Upper lobe of left lung (tissue), 4 donors: ENCODE results near the gene RIT2.

Experiments
- EP300 ChIP-seq, 4 donors: sonication (generic); formaldehyde crosslinking; IDR thresholded peaks; one replicate each; pipeline ENCODE4 v1.5.1; 2017; ENCODE audit warnings: antibody characterized with exemption in 4 of 4, control low read depth in 2 of 4
- POLR2A ChIP-seq, 4 donors: fragments of 450-650 bp; IDR thresholded peaks; one replicate each; pipeline ENCODE4 v1.5.1; 2016 to 2017; ENCODE audit warnings: antibody characterized with exemption in 4 of 4, mild to moderate bottlenecking in 2 of 4
- POLR2AphosphoS5 ChIP-seq, 2 donors: sonication (generic); formaldehyde crosslinking; IDR thresholded peaks; one replicate each; pipeline ENCODE4 v1.5.1; 2017; ENCODE audit warnings: antibody characterized with exemption in 2 of 2
- TF ChIP-seq, protein P1 (sequence below), 6 experiments: fragments of 450-650 bp in 4 of 6; fragments of 200-600 bp in 2 of 6; sonication (generic) in 2 of 6; IDR thresholded peaks; one replicate each; pipeline ENCODE4 v1.5.1; 2016 to 2019; ENCODE audit warnings: antibody characterized with exemption in 6 of 6

DNA sequence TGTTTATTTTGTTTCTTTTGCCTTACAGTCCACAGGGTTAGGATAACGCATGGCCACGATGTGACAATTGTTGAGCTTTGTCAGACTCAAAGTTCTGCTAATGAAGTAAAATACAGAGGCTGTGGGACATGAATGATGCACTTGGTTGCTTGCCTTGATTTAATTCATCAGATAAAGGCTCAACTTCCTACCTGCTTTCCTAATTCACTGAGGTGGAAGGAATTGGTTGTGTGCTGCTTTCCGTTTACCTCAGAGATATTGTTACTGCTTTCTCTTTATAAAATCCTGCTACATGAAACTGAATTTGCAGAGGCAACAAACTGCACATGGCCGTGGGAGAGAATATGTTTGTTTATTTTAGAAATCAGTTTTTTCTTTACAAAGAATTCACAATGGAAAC, 6.6 kb downstream of the RIT2 start:
- TF ChIP-seq EP300 (IDR thresholded peaks at IDR 0.05) (no peak), POLR2A (IDR thresholded peaks at IDR 0.05) (no peak), POLR2AphosphoS5 (IDR thresholded peaks at IDR 0.05) (no peak)
- TF ChIP-seq, protein P1, sequence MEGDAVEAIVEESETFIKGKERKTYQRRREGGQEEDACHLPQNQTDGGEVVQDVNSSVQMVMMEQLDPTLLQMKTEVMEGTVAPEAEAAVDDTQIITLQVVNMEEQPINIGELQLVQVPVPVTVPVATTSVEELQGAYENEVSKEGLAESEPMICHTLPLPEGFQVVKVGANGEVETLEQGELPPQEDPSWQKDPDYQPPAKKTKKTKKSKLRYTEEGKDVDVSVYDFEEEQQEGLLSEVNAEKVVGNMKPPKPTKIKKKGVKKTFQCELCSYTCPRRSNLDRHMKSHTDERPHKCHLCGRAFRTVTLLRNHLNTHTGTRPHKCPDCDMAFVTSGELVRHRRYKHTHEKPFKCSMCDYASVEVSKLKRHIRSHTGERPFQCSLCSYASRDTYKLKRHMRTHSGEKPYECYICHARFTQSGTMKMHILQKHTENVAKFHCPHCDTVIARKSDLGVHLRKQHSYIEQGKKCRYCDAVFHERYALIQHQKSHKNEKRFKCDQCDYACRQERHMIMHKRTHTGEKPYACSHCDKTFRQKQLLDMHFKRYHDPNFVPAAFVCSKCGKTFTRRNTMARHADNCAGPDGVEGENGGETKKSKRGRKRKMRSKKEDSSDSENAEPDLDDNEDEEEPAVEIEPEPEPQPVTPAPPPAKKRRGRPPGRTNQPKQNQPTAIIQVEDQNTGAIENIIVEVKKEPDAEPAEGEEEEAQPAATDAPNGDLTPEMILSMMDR (IDR thresholded peaks at IDR 0.05) = no peak
